CD4-positive, CD25-positive, alpha-beta regulatory T cell (primary cell): Measurements from ENCODE around the gene HOXC9. TPM values are rescaled to one million over a fixed set of nuclear protein-coding genes. Genes with fewer than 3 reads are reported as not detected.

ENCODE experiments used
- ATAC-seq, 2 donors: fragments of 150-1000 bp; cut with Tn5 transposase; one replicate each; pipeline ENCODE4 v1.10.0; 2021; ENCODE audit warnings: low read depth in 2 of 2, moderate number of reproducible peaks in 2 of 2, moderate library complexity in 1 of 2
- DNase-seq, 3 donors: peaks; one replicate each; pipeline versions ENCODE4 v3.0.0 to v3.0.0-alpha.2; 2012 to 2022; ENCODE audit warnings: mixed read lengths in 1 of 3
- H3K27ac ChIP-seq: one replicate; pipeline ENCODE4 v1.7.0; 2013; ENCODE audit warnings: mild to moderate bottlenecking, low read length; ENCODE audit not compliant: insufficient read depth, poor library complexity, severe bottlenecking
- H3K27me3 ChIP-seq: one replicate; pipeline ENCODE4 v1.7.0; 2013; ENCODE audit warnings: low read length; ENCODE audit not compliant: control insufficient read depth, insufficient read depth
- H3K36me3 ChIP-seq: one replicate; pipeline ENCODE4 v1.7.0; 2013; ENCODE audit warnings: mild to moderate bottlenecking, low read length, moderate library complexity; ENCODE audit not compliant: control insufficient read depth, insufficient read depth
- H3K4me1 ChIP-seq: 2 replicates; pipeline ENCODE4 v1.7.0; 2013; ENCODE audit warnings: mild to moderate bottlenecking, low read length; ENCODE audit not compliant: insufficient read depth, control insufficient read depth, poor library complexity, severe bottlenecking
- H3K4me3 ChIP-seq: one replicate; pipeline ENCODE4 v1.7.0; 2013; ENCODE audit warnings: low read depth, mild to moderate bottlenecking, low read length, moderate library complexity
- H3K9me3 ChIP-seq, 2 experiments: 1 replicate in 1 of 2; 2 replicates in 1 of 2; pipeline ENCODE4 v1.7.0; 2013; ENCODE audit warnings: low read length in 2 of 2, mild to moderate bottlenecking in 1 of 2, moderate library complexity in 1 of 2; ENCODE audit not compliant: control insufficient read depth in 2 of 2
- H3K27ac Mint-ChIP-seq, 3 donors: one replicate each; pipeline ENCODE4 v1.8.0; 2020 to 2022; ENCODE audit warnings: mild to moderate bottlenecking in 3 of 3, mixed read lengths in 3 of 3, moderate library complexity in 2 of 3
- H3K27me3 Mint-ChIP-seq: one replicate; pipeline ENCODE4 v1.8.0; 2022; ENCODE audit warnings: mild to moderate bottlenecking, mixed read lengths
- H3K36me3 Mint-ChIP-seq: one replicate; pipeline ENCODE4 v1.8.0; 2020; ENCODE audit warnings: mixed read lengths
- H3K4me1 Mint-ChIP-seq, 4 donors: one replicate each; pipeline ENCODE4 v1.8.0; 2020 to 2022; ENCODE audit warnings: mixed read lengths in 4 of 4, mild to moderate bottlenecking in 1 of 4
- H3K4me3 Mint-ChIP-seq, 4 donors: one replicate each; pipeline ENCODE4 v1.8.0; 2020 to 2022; ENCODE audit warnings: mild to moderate bottlenecking in 4 of 4, mixed read lengths in 4 of 4, moderate library complexity in 3 of 4
- H3K9me3 Mint-ChIP-seq, 7 donors: one replicate each; pipeline ENCODE4 v1.8.0; 2020 to 2022; ENCODE audit warnings: mixed read lengths in 7 of 7, mild to moderate bottlenecking in 3 of 7, moderate library complexity in 2 of 7
- polyA plus RNA-seq, 4 donors: library from polyadenylated mRNA; unstranded; fragments of 300-500 nt; fragmentation: Illumina TruSeq; gene quantifications; one replicate each; pipeline ENCODE4 v1.2.3, GENCODE V29; 2021
- total RNA-seq: library from RNA; stranded (reverse); gene quantifications from one replicate; pipeline ENCODE4 v1.2.3, GENCODE V29; 2022

HOXC9 gene
- total and polyA plus RNA-seq, 5 donors from 2014 or later = not detected

GRCh38 chr12:53989227-53990113, 10.5 kb upstream of the HOXC9 start:
- DNase-seq = peak in 1 of 3 donors; percentile 65
- Histone ChIP-seq H3K9me3 (no peaks in the 10 kb centered on the region), H3K27ac (no peak overlapping the region), H3K4me3 (no peak overlapping the region), H3K4me1 (peaks cover 32% of the 10 kb centered on the region), H3K36me3 (no peaks in the 10 kb centered on the region), H3K27me3 (peaks cover 63% of the 10 kb centered on the region)
- Mint-ChIP-seq H3K27me3 (peaks cover 99% of the 10 kb centered on the region), H3K36me3 (no peaks in the 10 kb centered on the region), H3K4me3 (peak overlapping the region; percentile 16 to 59 (median 52)), H3K9me3 (peaks cover 0 to 8% (median 0%) of the 10 kb centered on the region in 7 donors), H3K27ac (no peak overlapping the region), H3K4me1 (peaks cover 15 to 62% (median 39%) of the 10 kb centered on the region in 4 donors)
- ATAC-seq = no peak

DNA sequence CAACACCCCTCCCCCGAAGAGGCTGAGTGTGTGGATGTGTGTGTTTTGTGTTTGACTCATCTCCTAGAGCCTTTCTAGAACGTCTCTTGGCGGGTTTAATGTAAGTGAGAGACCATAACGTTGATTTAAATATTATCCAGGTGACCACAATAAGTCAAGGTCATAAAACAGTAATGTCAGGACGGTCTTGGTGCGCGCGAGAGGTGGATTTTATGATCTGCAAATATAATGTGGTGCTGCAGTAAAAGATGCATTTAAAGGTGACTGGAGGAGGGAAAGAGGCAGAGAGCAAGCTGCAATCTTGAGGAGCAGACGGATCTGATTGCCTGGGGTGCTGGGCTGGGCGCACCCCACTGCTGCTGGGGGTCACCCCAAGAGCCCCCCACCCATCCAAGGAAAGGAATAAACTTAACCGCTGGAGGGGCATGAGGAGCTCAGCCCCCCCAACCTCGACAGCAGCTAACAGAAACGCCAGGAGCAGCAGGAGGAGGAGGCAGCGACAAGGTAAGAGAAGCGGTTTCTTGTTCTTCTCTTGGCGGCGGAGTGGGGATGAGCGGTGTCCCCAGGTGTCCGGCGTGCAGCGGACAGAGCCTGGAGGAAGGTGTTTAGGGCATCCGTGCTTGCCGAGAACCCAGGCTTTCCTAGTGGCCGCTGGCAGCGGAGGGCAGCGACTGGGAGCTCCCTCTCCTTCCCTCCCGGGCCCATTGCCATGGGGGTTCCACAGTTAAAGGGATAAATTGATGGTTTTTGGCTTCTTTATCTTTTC, 9.5 kb upstream of the HOXC9 start:
- peaks cover 99% of the 10 kb centered on the region for H3K27me3 Mint-ChIP-seq
- H3K9me3 Mint-ChIP-seq = peaks cover 0 to 5% (median 0%) of the 10 kb centered on the region in 7 donors
- Histone ChIP-seq H3K27me3 (peaks cover 67% of the 10 kb centered on the region), H3K9me3 (no peaks in the 10 kb centered on the region), H3K36me3 (no peaks in the 10 kb centered on the region), H3K4me1 (peaks cover 35% of the 10 kb centered on the region), H3K27ac (no peak overlapping the region), H3K4me3 (no peak overlapping the region)
- no peak for DNase-seq
- no peaks in the 10 kb centered on the region for H3K36me3 Mint-ChIP-seq
- peaks cover 21 to 63% (median 39%) of the 10 kb centered on the region in 4 donors for H3K4me1 Mint-ChIP-seq
- H3K27ac Mint-ChIP-seq = no peak overlapping the region
- peak overlapping the region in 2 of 4 donors; percentile 10 to 59 for H3K4me3 Mint-ChIP-seq
- no peak for ATAC-seq

- H3K27me3 Mint-ChIP-seq = peaks cover 100% of the 10 kb centered on the region
- ATAC-seq (no peak), DNase-seq (no peak)
- peaks cover 0 to 4% (median 0%) of the 10 kb centered on the region in 7 donors for H3K9me3 Mint-ChIP-seq
- H3K9me3 ChIP-seq = no peaks in the 10 kb centered on the region
- no peak overlapping the region for H3K4me3 ChIP-seq
- peaks cover 67% of the 10 kb centered on the region for H3K27me3 ChIP-seq
- H3K36me3 Mint-ChIP-seq = no peaks in the 10 kb centered on the region
- no peaks in the 10 kb centered on the region for H3K36me3 ChIP-seq
- H3K27ac ChIP-seq = no peak overlapping the region
- H3K27ac Mint-ChIP-seq = no peak overlapping the region
- H3K4me1 Mint-ChIP-seq = peaks cover 21 to 65% (median 37%) of the 10 kb centered on the region in 4 donors
- peaks cover 35% of the 10 kb centered on the region for H3K4me1 ChIP-seq
- peak overlapping the region in 1 of 4 donors; percentile 59 for H3K4me3 Mint-ChIP-seq
Observed at GRCh38 chr12:53991077-53991460, 8.9 kb upstream of the HOXC9 start.

DNA sequence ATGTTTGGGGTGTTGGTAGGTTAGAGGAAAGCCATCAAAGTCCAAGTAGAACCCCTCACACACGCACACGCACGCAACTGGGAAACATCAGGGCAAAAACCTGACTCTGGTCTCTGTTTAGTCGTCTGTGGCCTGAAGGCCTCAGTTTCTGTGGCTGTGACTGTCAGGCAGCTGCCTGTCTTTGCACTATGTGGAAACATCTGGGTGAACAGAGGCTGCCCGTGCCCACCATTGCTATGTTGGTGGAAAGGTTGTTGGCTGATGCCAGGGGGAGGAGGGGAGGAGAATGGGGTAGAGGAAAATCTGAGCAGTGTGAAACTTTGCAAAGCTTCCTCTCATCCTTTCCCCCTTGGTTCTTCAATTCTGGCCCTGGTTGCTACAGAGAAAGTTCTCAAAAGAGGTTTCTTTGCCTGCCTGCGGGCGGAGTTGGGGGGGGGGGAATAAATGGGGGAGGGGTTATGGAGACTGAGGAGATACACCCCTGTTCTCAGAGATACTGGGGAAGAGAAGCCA, 7.5 kb upstream of the HOXC9 start:
- H3K9me3 ChIP-seq = no peaks in the 10 kb centered on the region
- H3K36me3 ChIP-seq = no peaks in the 10 kb centered on the region
- Mint-ChIP-seq H3K27ac (no peak overlapping the region), H3K4me3 (peak overlapping the region in 1 of 4 donors; percentile 20), H3K9me3 (peaks cover 0 to 4% (median 0%) of the 10 kb centered on the region in 7 donors), H3K27me3 (peaks cover 100% of the 10 kb centered on the region), H3K4me1 (peaks cover 21 to 64% (median 32%) of the 10 kb centered on the region in 4 donors), H3K36me3 (no peaks in the 10 kb centered on the region)
- no peak overlapping the region for H3K27ac ChIP-seq
- H3K4me3 ChIP-seq = no peak overlapping the region
- H3K4me1 ChIP-seq = peaks cover 41% of the 10 kb centered on the region
- ATAC-seq = no peak
- peaks cover 54% of the 10 kb centered on the region for H3K27me3 ChIP-seq
- no peak for DNase-seq

- ATAC-seq (no peak), DNase-seq (no peak)
- H3K9me3 ChIP-seq = no peaks in the 10 kb centered on the region
- H3K27me3 ChIP-seq = peaks cover 50% of the 10 kb centered on the region
- peaks cover 100% of the 10 kb centered on the region for H3K27me3 Mint-ChIP-seq
- H3K36me3 Mint-ChIP-seq = no peaks in the 10 kb centered on the region
- peaks cover 45% of the 10 kb centered on the region for H3K4me1 ChIP-seq
- H3K27ac ChIP-seq = no peak overlapping the region
- peak overlapping the region; percentile 71 to 82 (median 76) for H3K4me3 Mint-ChIP-seq
- peaks cover 21 to 68% (median 28%) of the 10 kb centered on the region in 4 donors for H3K4me1 Mint-ChIP-seq
- H3K27ac Mint-ChIP-seq = peak overlapping the region in 2 of 3 donors; percentile 60 to 93
- H3K4me3 ChIP-seq = no peak overlapping the region
- peaks cover 0 to 5% (median 0%) of the 10 kb centered on the region in 7 donors for H3K9me3 Mint-ChIP-seq
- no peaks in the 10 kb centered on the region for H3K36me3 ChIP-seq
Observed at GRCh38 chr12:53993162-53994008, 6.6 kb upstream of the HOXC9 start.

GRCh38 chr12:53994009-53994263, 6.0 kb upstream of the HOXC9 start:
- peaks cover 19 to 63% (median 25%) of the 10 kb centered on the region in 4 donors for H3K4me1 Mint-ChIP-seq
- Histone ChIP-seq H3K36me3 (no peaks in the 10 kb centered on the region), H3K4me3 (no peak overlapping the region), H3K9me3 (no peaks in the 10 kb centered on the region), H3K27ac (no peak overlapping the region), H3K4me1 (peaks cover 41% of the 10 kb centered on the region), H3K27me3 (peaks cover 51% of the 10 kb centered on the region)
- H3K36me3 Mint-ChIP-seq = no peaks in the 10 kb centered on the region
- H3K27me3 Mint-ChIP-seq = peaks cover 100% of the 10 kb centered on the region
- peak overlapping the region; percentile 71 to 82 (median 76) for H3K4me3 Mint-ChIP-seq
- DNase-seq (no peak), ATAC-seq (no peak)
- H3K27ac Mint-ChIP-seq = peak overlapping the region in 1 of 3 donors; percentile 88
- peaks cover 0 to 5% (median 0%) of the 10 kb centered on the region in 7 donors for H3K9me3 Mint-ChIP-seq
